SH-SY5Y (cell line): ENCODE measurements around the gene ACTR6.

Experiments
- GATA2 ChIP-seq: IDR thresholded peaks from 2 replicates; pipeline ENCODE4 v1.6.1; 2011; ENCODE audit warnings: mild to moderate bottlenecking, low read depth, low read length
- GATA3 ChIP-seq: IDR thresholded peaks from 2 replicates; pipeline ENCODE4 v1.6.1; 2011; ENCODE audit warnings: low read depth, mild to moderate bottlenecking, low read length, moderate library complexity

- no peak for TF ChIP-seq GATA2
- TF ChIP-seq GATA3: no peak
Measured at GRCh38 chr12:100219328-100220109, 18.9 kb downstream of the ACTR6 start.
